A673 (cell line): ENCODE results near the gene TRIP12.

ENCODE experiments used
- CTCF ChIP-seq: fragments of 300-800, 200-600 bp; sonication (generic); conservative IDR thresholded peaks from 2 replicates; pipeline ENCODE4 v1.5.1; 2017; ENCODE audit warnings: low read depth, mild to moderate bottlenecking, antibody characterized with exemption, low read length, moderate library complexity, mixed read lengths
- EZH2 ChIP-seq: fragments of 200-600 bp; sonication (generic); IDR thresholded peaks from 2 replicates; pipeline ENCODE4 v1.6.1; 2017; ENCODE audit warnings: borderline replicate concordance, low read depth, mild to moderate bottlenecking, mixed read lengths, antibody characterized with exemption, low read length; ENCODE audit not compliant: poor library complexity, severe bottlenecking

- TF ChIP-seq CTCF: no peak
- TF ChIP-seq EZH2: no peak
Measured at GRCh38 chr2:229818230-229818629, 103.6 kb downstream of the TRIP12 start.
